H1 (cell line): ENCODE measurements around the gene MAN1C1. TPM values are rescaled to one million over a fixed set of nuclear protein-coding genes. Genes with fewer than 3 reads are reported as not detected.

Experiments used
- CTCF ChIA-PET: fragments of 300-600 bp; sonication (Branson Sonifier 250); formaldehyde crosslinking; loops from one replicate; lab custom pipeline; 2021; ENCODE audit not compliant: partially characterized antibody; lab: Charles Lee
- POLR2A ChIA-PET: fragments of 300-600 bp; sonication (Branson Sonifier 250); formaldehyde crosslinking; loops from one replicate; lab custom pipeline; 2021; ENCODE audit warnings: inconsistent platforms; ENCODE audit not compliant: partially characterized antibody; lab: Charles Lee
- DNase-seq, 2 experiments: peaks; one replicate each; pipeline versions ENCODE4 v3.0.0 to v3.0.0-alpha.2; 2010 to 2022; ENCODE audit warnings: low spot score in 2 of 2, low read depth in 1 of 2, mixed read lengths in 1 of 2
- FAIRE-seq: peaks from 2 replicates; lab custom pipeline; 2011; peaks lifted over from hg19 to GRCh38; lab: Jason Lieb, UNC
- H2AFZ ChIP-seq: 2 replicates; pipeline ENCODE4 v1.8.1; 2012; ENCODE audit warnings: low read length, inconsistent platforms
- H2AK5ac ChIP-seq: 2 replicates; pipeline ENCODE4 v1.6.1; 2013; ENCODE audit warnings: low read depth, low read length
- H2BK120ac ChIP-seq: replicated peaks from 2 replicates; pipeline ENCODE3; 2013; ENCODE audit warnings: low read depth, low read length, inconsistent platforms
- H2BK12ac ChIP-seq: 2 replicates; pipeline ENCODE4 v1.6.1; 2013; ENCODE audit warnings: low read depth, low read length
- H2BK15ac ChIP-seq: 2 replicates; pipeline ENCODE4 v1.6.1; 2013; ENCODE audit warnings: low read length
- H2BK20ac ChIP-seq: 2 replicates; pipeline ENCODE4 v1.6.1; 2013; ENCODE audit warnings: low read length
- H2BK5ac ChIP-seq: 2 replicates; pipeline ENCODE4 v1.6.1; 2013; ENCODE audit warnings: low read depth, low read length
- H3K14ac ChIP-seq: 2 replicates; pipeline ENCODE4 v1.6.1; 2013; ENCODE audit warnings: inconsistent platforms; ENCODE audit not compliant: insufficient read length
- H3K18ac ChIP-seq: 2 replicates; pipeline ENCODE4 v1.6.1; 2013; ENCODE audit warnings: low read length; ENCODE audit errors: extremely low read depth
- H3K23ac ChIP-seq: 2 replicates; pipeline ENCODE4 v1.6.1; 2013; ENCODE audit warnings: inconsistent platforms; ENCODE audit not compliant: insufficient read length
- H3K23me2 ChIP-seq: 2 replicates; pipeline ENCODE4 v1.6.1; 2013; ENCODE audit warnings: low read depth, low read length
- H3K27ac ChIP-seq: 2 replicates; pipeline ENCODE4 v1.6.1; 2011; ENCODE audit warnings: low read depth, low read length, inconsistent platforms
- H3K27me3 ChIP-seq, 4 experiments: replicated peaks in 1 of 4; 1 replicate in 1 of 4; 2 replicates in 3 of 4; pipeline versions ENCODE4 v1.6.1 to v1.8.1; 2011 to 2013; ENCODE audit warnings: low read length in 3 of 4, mild to moderate bottlenecking in 3 of 4, inconsistent platforms in 2 of 4, mixed read lengths in 2 of 4, moderate library complexity in 1 of 4; ENCODE audit not compliant: control insufficient read depth in 3 of 4, insufficient read depth in 3 of 4; ENCODE audit errors: extremely low read depth in 1 of 4
- H3K36me3 ChIP-seq, 4 experiments: 2 replicates each; pipeline versions ENCODE4 v1.6.1 to v1.8.1; 2011 to 2013; ENCODE audit warnings: mild to moderate bottlenecking in 4 of 4, low read length in 3 of 4, moderate library complexity in 2 of 4, control low read depth in 1 of 4, inconsistent platforms in 1 of 4; ENCODE audit not compliant: insufficient read depth in 4 of 4, control insufficient read depth in 2 of 4
- H3K4ac ChIP-seq: replicated peaks from 2 replicates; pipeline ENCODE3; 2013; ENCODE audit warnings: low read length, low read depth, mixed read lengths, inconsistent platforms; ENCODE audit not compliant: insufficient read length
- H3K4me1 ChIP-seq, 4 experiments: replicated peaks in 1 of 4; 1 replicate in 1 of 4; 2 replicates in 3 of 4; pipeline versions ENCODE4 v1.6.1 to v1.8.1; 2011 to 2013; ENCODE audit warnings: low read length in 3 of 4, inconsistent platforms in 2 of 4, mixed read lengths in 1 of 4; ENCODE audit not compliant: insufficient read depth in 4 of 4, control insufficient read depth in 3 of 4
- H3K4me2 ChIP-seq, 2 experiments: 2 replicates each; pipeline versions ENCODE4 v1.6.1 to v1.8.1; 2011 to 2013; ENCODE audit warnings: low read depth in 2 of 2, low read length in 2 of 2, control low read depth in 1 of 2, inconsistent platforms in 1 of 2, mild to moderate bottlenecking in 1 of 2; ENCODE audit not compliant: insufficient read depth in 1 of 2
- H3K4me3 ChIP-seq, 4 experiments: fragments of 200-600, 300-600 bp in 1 of 4; sonication (generic), shearing (Covaris generic), sonication (Bioruptor Twin) in 1 of 4; 2 replicates each; pipeline versions ENCODE4 v1.5.1 to v1.8.1; 2011 to 2016; ENCODE audit warnings: low read length in 4 of 4, low read depth in 3 of 4, control low read depth in 2 of 4, inconsistent platforms in 2 of 4, mild to moderate bottlenecking in 2 of 4, mixed read lengths in 1 of 4, moderate library complexity in 1 of 4; ENCODE audit not compliant: insufficient read depth in 2 of 4; ENCODE audit errors: extremely low read depth in 1 of 4
- H3K56ac ChIP-seq: replicated peaks from 2 replicates; pipeline ENCODE3; 2013; ENCODE audit warnings: low read depth, mild to moderate bottlenecking, mixed read lengths, low read length, inconsistent platforms; ENCODE audit not compliant: insufficient read length
- H3K79me1 ChIP-seq: 2 replicates; pipeline ENCODE4 v1.6.1; 2013; ENCODE audit warnings: low read depth, low read length, control low read depth
- H3K79me2 ChIP-seq, 2 experiments: 2 replicates each; pipeline versions ENCODE4 v1.6.1 to v1.8.1; 2012 to 2013; ENCODE audit warnings: low read length in 2 of 2, mild to moderate bottlenecking in 2 of 2, inconsistent platforms in 1 of 2; ENCODE audit not compliant: insufficient read depth in 2 of 2, control insufficient read depth in 1 of 2
- H3K9ac ChIP-seq, 4 experiments: replicated peaks in 1 of 4; 1 replicate in 1 of 4; 2 replicates in 3 of 4; pipeline versions ENCODE4 v1.6.1 to v1.8.1; 2011 to 2013; ENCODE audit warnings: low read depth in 3 of 4, low read length in 3 of 4, control low read depth in 2 of 4, mild to moderate bottlenecking in 2 of 4, moderate library complexity in 2 of 4, inconsistent platforms in 1 of 4; ENCODE audit errors: extremely low read depth in 1 of 4
- H3K9me3 ChIP-seq, 2 experiments: 2 replicates each; pipeline versions ENCODE4 v1.6.1 to v1.8.1; 2012 to 2013; ENCODE audit warnings: mild to moderate bottlenecking in 2 of 2, moderate library complexity in 2 of 2, control low read depth in 1 of 2, inconsistent platforms in 1 of 2, low read depth in 1 of 2, low read length in 1 of 2, mixed read lengths in 1 of 2; ENCODE audit not compliant: insufficient read depth in 2 of 2
- H4K20me1 ChIP-seq, 2 experiments: replicated peaks in 1 of 2; 2 replicates each; pipeline versions ENCODE3 to v1.8.1; 2011 to 2013; ENCODE audit warnings: inconsistent platforms in 2 of 2, low read length in 2 of 2, mild to moderate bottlenecking in 1 of 2; ENCODE audit not compliant: insufficient read depth in 2 of 2, control insufficient read depth in 1 of 2
- H4K5ac ChIP-seq: 2 replicates; pipeline ENCODE4 v1.6.1; 2013; ENCODE audit warnings: low read length, low read depth, mixed read lengths, inconsistent platforms; ENCODE audit not compliant: insufficient read length
- H4K8ac ChIP-seq: 2 replicates; pipeline ENCODE4 v1.8.0; 2013; ENCODE audit warnings: mild to moderate bottlenecking, moderate library complexity, low read length, inconsistent platforms; ENCODE audit not compliant: insufficient read depth; ENCODE audit errors: extremely low read depth
- H4K91ac ChIP-seq: replicated peaks from 2 replicates; pipeline ENCODE3; 2013; ENCODE audit warnings: low read length, mixed read lengths, inconsistent platforms; ENCODE audit not compliant: insufficient read length
- BRCA1 ChIP-seq: IDR thresholded peaks from 2 replicates; pipeline ENCODE4 v1.6.1; 2012; ENCODE audit warnings: low read depth, low read length, improper control_type of control experiment
- GTF2F1 ChIP-seq: IDR thresholded peaks from 2 replicates; pipeline ENCODE4 v1.6.1; 2012; ENCODE audit warnings: low read depth, low read length, improper control_type of control experiment, borderline replicate concordance
- HDAC6 ChIP-seq: IDR thresholded peaks from one replicate; pipeline ENCODE4 v1.7.1; 2012; ENCODE audit warnings: low read depth, mild to moderate bottlenecking, inconsistent platforms, low read length, moderate library complexity
- POLR2A ChIP-seq, 2 experiments: IDR thresholded peaks; 1 replicate in 1 of 2; 2 replicates in 1 of 2; pipeline ENCODE4 v1.6.1; 2011; ENCODE audit warnings: low read depth in 2 of 2, low read length in 2 of 2, mild to moderate bottlenecking in 2 of 2; ENCODE audit errors: control extremely low read depth in 1 of 2
- RBBP5 ChIP-seq: IDR thresholded peaks from 2 replicates; pipeline ENCODE4 v1.7.1; 2012; ENCODE audit warnings: low read depth, mild to moderate bottlenecking, inconsistent platforms, low read length, moderate library complexity, borderline replicate concordance
- WGBS, 2 experiments: shearing (Covaris generic) in 1 of 2; methylation state at CpG; one replicate each; pipeline versions ENCODE4 v1.1.6 to v1.1.7; 2013 to 2015; ENCODE audit warnings: low lambda C conversion rate in 2 of 2, mixed read lengths in 2 of 2, inconsistent platforms in 1 of 2, low coverage in 1 of 2, missing lambda C conversion rate in 1 of 2; ENCODE audit not compliant: insufficient replicate concordance in 2 of 2, insufficient coverage in 1 of 2, insufficient read length in 1 of 2; ENCODE audit errors: extremely low coverage in 1 of 2, missing lambda C conversion rate in 1 of 2; 5-methylcytosine and 5-hydroxymethylcytosine counted together
- polyA plus RNA-seq, 7 experiments: library from polyadenylated mRNA; depleted of rRNA in 3 of 7; stranded (reverse) in 5 of 7; unstranded in 2 of 7; fragments of >200 nt in 5 of 7; fragments of 200-250 nt in 2 of 7; gene quantifications; 1 replicate in 5 of 7; 2 replicates in 1 of 7; 4 replicates in 1 of 7; pipeline versions ENCODE4 v1.2.1 to v1.2.3, GENCODE V29; 2011 to 2013; ENCODE audit warnings: missing spikeins in 2 of 7, mixed read lengths in 2 of 7
- total RNA-seq: library from RNA; stranded (reverse); fragmentation: NEBNext Ultra II Directional; extraction: Animal tissue kit (Norgen Biotek cat#: 25700); gene quantifications from 2 replicates; pipeline ENCODE4 v1.2.1, GENCODE V29; 2021

The MAN1C1 gene
- total and polyA plus RNA-seq, 2 of the 8 experiments (the other 6 are each of a cell fraction or from before 2014, with no cell fraction given) = 7.8 to 15.2 TPM

DNA sequence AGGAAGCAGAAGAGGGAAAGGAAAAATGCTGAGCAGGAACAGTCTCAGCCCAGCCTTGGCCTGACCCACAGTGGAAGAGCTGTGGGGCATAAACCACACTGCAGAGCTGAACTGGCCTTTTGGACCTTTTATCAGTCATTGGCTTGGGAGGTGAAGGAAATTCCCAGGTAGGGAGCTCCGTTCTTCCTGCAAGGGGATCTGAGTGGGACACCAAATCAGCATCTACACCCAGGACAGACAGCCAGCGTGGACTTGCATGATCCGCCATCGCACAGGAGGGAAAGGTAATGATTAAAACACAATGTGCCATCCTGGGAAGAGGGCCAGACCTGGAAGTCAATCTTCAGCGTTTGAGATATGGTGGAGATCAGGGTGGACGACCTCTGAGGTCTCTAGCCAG, 202.0 kb downstream of the MAN1C1 start:
- Histone ChIP-seq H4K8ac (no peak overlapping the region; the same call in 1 of the 2 replicates), H3K14ac (no peak overlapping the region), H3K4me3 (peak overlapping the region; percentile 75 to 85 (median 80); a peak in 4 of 8 replicates), H3K4me1 (peaks cover 12 to 25% (median 15%) of the 10 kb centered on the region in 4 experiments), H3K4me2 (peak overlapping the region; percentile 90 to 93), H2BK15ac (peak overlapping the region; percentile 81; the same call in 1 of the 2 replicates), H2AFZ (no peak overlapping the region), H2BK5ac (0 out of 2 replicates have a peak overlapping the region, but pooled peaks have one; percentile 62), H3K56ac (no peak overlapping the region), H3K79me2 (peaks cover 0 to 3% of the 10 kb centered on the region in 2 experiments; a peak in 1 of 4 replicates), H3K79me1 (peaks cover 8% of the 10 kb centered on the region; the same call in 1 of the 2 replicates), H2BK20ac (no peak overlapping the region), H3K9me3 (no peaks in the 10 kb centered on the region), H4K91ac (peak overlapping the region; percentile 72), H3K23ac (no peak overlapping the region), H4K20me1 (peaks cover 13% of the 10 kb centered on the region in 2 experiments), H3K27me3 (peaks cover 0 to 6% (median 2%) of the 10 kb centered on the region in 4 experiments; a peak in 4 of 7 replicates), H3K36me3 (peaks cover 0 to 7% (median 0%) of the 10 kb centered on the region in 4 experiments; a peak in 2 of 8 replicates)
- FAIRE-seq = no peak
- 87% methylated on average over 6 of the region's 6 CpGs; no CpG with 5 or more reads in 1 of the 2 experiments for WGBS, 2 experiments
- CTCF ChIA-PET = interaction anchor here (0.5 to 3.8 kb wide), 19 partner anchors 8 to 330 kb away, joined by 3 to 20 read pairs (median 3); no protein-coding TSS in a partner anchor
- TF ChIP-seq GTF2F1 (no peak), BRCA1 (no peak), HDAC6 (no peak), RBBP5 (no peak), POLR2A (IDR thresholded peaks at IDR 0.05; ENCODE audit: control extremely low read depth in 1 of 2, low read depth in 2 of 2, low read length in 2 of 2) (no peak)
- TF ChIP-seq, all 59 proteins: peak for 0
- no peak overlapping the region for H3K9ac ChIP-seq
- H3K18ac ChIP-seq = no peak overlapping the region
- H3K4ac ChIP-seq = peak overlapping the region; percentile 57
- H3K27ac ChIP-seq = no peak overlapping the region
- POLR2A ChIA-PET = interaction anchor here (0.6 to 5.5 kb wide), 10 partner anchors 9 to 812 kb away, joined by 3 to 32 read pairs (median 3); no protein-coding TSS in a partner anchor
- H2BK12ac ChIP-seq = 0 out of 2 replicates have a peak overlapping the region, but pooled peaks have one; percentile 75
- H3K23me2 ChIP-seq = peaks cover 12% of the 10 kb centered on the region
- H4K5ac ChIP-seq = no peak overlapping the region
- no peak for DNase-seq
- H2BK120ac ChIP-seq = no peak overlapping the region
- peak overlapping the region; percentile 72; the same call in 1 of the 2 replicates for H2AK5ac ChIP-seq
